ENCODE results near the gene MLLT3. TPM values are rescaled to one million over a fixed set of nuclear protein-coding genes. Genes with fewer than 3 reads are reported as not detected.
A peak's percentile ranks its signal among the peaks of the same experiment; 100 is the strongest.

Gene MLLT3
- total RNA-seq, 1 experiment from 2014 or later: 13.0 TPM

DNA sequence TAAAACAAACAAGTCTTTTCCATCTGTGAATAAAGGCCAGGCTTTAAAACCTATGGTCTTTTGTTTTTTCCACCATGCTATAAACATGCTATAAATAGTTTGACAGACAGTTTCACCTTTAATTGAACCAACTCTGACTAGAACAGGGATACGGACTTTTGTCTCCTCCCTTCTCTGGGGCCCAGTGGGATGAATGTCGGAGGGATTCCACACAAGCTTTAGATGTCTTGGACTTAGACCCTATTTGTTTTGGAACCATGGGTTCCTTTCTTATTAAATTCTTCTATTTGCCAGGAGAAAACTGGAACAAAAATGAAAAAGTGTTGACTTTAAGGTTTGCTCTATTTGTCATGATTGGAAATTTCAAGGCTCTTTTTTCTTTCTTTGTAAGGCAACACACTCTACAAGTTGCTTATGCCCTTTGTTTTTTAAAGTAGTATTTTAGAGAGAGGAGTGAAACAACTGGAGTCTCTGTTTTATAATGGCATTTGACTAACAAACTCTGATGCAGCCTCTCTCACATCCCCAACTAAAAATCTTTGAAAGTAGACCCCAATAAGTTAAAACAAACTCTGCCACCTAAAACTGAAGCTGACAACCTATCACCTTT, 145.3 kb downstream of the MLLT3 start:
- DNase-seq (ENCODE audit: low spot score): no peak

DNA sequence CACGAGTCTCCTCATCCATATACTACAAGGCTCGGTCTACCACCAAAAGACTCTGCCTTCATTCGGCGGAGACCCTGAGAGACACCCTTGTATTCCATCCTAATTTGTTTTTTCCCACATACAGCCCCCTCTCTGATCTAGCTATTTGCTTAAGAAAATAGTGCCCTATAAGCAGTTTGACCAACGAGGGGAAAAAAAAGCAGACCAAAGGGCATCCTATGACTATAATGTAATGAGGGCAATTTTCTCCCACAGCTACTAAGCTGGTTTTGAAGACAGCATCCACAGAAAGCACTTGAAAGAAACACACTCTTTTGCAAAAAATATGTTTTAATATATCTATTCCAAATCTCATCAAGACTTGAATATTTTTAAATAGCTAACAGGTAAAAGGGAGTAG, 147.8 kb downstream of the MLLT3 start:
- no peak for DNase-seq (ENCODE audit: low spot score)

DNA sequence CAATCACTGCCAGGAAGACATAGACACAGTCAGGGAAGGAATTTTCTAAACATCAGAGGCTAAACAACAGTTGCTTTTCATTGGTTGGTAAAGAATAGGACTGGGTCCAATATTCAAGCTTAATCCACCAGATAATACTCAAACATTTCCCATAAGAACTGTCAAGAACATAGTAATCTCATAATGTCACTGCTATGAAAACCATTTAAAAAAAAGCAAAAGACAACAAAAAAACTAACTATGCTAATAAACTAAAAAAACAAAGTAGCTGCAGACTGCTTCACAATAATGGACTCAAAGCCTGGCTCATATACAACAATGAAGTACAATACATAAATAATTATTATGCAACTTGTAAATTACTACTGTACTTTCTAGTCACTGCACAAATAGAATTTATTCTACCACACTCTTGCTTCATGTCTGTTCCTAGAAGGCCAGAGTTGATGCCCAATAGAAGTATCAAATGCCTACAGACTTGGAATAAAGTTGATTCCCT, 148.7 kb downstream of the MLLT3 start:
- no peak for DNase-seq (ENCODE audit: low spot score)

GRCh38 chr9:20472342-20473045, 149.8 kb downstream of the MLLT3 start:
- no peak for DNase-seq (ENCODE audit: low spot score)

DNA sequence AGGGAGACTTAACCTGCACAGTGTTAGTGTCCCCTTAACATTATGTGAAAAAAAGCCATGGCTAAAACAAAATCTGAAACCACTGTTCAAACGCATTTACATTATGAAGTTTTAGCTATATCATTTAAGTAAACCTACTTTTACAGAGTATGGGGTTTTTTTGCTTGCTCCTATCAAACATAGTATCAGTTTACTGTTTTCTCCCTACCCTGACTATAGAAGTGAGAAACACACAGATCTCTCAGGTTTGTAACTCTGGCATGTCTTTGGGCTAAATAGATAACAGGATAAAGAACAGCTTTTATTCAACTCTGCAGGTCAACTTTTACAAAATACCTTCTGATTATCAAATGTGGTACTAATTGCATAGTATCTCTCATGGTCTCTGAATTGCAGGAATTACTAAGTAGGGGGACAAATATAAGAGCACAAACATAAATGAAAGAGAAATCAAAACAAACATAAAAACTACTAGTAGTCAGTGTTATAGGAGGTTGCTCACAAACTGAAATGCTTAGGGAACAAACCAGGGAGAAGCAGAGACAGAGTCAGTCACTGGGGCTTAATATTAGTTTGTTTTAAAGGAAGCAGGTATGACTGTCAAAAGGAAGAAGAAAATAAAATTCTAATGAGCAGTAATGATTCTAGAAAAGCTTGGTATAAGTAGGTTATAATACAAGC, 155.8 kb downstream of the MLLT3 start:
- no peak for DNase-seq (ENCODE audit: low spot score)

DNA sequence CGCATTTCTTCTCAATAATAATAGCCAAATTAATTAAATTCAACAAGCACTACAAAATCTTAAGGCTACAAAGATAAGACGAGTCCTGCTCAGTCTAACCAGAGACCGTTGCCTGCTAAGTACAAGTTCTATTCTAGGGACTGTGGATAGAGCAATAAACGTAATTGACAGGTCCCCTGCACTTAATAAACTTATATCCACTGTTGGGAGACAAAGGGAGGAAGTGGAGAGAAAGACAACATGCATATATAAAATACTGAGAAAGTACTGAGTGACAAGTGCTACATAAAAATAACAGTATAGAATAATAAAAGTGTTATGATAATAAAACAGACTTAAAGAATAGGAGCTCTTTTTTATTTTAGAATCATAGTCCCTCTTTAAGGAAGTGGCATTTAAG, 158.1 kb downstream of the MLLT3 start:
- no peak for DNase-seq (ENCODE audit: low spot score)

GRCh38 chr9:20463823-20464222, 158.5 kb downstream of the MLLT3 start:
- DNase-seq (ENCODE audit: low spot score): no peak

GRCh38 chr9:20462410-20462809, 159.9 kb downstream of the MLLT3 start:
- DNase-seq (ENCODE audit: low spot score): no peak

DNA sequence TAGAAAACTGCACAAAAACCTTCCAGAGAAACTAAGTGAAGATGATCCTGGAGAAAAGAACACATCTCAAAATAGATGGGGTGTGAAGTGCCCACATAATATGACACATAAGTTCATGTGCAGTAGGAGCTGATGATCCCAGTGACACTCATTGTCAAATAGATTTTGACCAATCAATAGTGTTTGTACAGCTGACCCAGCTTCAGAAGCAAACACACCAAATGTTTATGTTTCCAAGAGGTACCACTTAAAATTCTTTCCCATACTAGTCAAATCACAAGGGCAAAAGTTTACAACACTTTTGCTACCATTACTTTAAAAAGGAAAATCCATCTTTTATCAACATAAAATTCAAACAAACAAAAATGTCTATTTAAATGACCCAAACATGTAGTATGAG, 175.0 kb downstream of the MLLT3 start:
- no peak for DNase-seq (ENCODE audit: low spot score)

DNA sequence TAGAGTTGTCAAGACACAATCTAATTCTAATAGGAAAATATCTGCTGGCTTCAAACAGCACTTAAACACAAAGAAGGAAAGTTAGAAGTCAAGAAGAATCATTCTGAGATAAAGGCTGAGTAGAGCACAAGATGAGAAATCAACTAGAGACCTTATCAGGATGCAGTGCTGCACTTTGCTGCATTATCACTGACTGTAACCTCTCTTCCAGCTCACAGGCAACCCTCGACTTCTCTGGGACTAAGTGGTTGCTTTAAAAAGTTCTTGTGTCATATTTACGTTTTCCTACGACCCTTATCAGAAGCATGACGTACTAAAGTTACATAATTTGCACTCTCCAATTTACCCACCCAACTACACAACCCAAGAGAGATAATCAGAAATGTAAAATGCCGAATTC, 176.1 kb downstream of the MLLT3 start:
- DNase-seq (ENCODE audit: low spot score): no peak

DNA sequence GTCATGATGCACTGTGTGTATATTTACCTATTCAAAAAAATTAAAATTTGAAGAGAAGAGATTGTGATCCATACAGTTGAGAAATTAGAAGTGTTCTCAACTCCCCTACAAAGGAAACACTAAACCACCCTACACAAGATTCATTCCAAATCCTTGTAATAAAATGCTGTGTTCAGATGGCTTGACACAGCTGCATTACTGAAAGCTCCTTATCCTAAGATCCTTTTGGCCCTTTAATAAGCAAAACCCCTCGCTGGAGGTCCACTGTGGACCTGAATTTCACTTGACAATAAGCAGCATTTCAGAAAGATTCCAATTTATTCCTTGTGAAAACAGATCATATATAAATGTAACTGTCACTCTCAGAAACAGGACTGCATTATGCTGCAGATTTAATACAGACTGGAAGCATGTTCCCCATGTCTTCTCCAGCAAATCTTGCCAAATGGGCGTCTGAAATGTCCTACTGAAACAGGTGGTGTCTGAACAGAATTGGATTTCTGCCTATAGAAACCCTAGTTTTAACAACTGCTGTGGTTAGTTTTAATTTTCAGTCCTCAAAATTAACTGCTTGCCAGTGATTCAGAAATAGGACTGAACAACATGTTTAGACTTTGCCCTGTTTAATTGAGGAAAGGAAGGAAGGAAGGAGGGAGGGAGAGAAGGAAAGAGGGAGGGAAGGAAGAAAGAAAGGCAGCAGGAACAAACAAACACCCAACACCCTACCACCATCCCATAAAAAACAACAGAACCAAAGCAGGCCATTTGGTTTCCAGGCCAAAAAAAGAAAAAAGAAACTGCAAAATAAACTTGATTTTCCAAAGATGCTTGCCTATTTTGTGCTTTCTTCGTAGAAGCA, 179.6 kb downstream of the MLLT3 start:
- no peak for DNase-seq (ENCODE audit: low spot score)

DNA sequence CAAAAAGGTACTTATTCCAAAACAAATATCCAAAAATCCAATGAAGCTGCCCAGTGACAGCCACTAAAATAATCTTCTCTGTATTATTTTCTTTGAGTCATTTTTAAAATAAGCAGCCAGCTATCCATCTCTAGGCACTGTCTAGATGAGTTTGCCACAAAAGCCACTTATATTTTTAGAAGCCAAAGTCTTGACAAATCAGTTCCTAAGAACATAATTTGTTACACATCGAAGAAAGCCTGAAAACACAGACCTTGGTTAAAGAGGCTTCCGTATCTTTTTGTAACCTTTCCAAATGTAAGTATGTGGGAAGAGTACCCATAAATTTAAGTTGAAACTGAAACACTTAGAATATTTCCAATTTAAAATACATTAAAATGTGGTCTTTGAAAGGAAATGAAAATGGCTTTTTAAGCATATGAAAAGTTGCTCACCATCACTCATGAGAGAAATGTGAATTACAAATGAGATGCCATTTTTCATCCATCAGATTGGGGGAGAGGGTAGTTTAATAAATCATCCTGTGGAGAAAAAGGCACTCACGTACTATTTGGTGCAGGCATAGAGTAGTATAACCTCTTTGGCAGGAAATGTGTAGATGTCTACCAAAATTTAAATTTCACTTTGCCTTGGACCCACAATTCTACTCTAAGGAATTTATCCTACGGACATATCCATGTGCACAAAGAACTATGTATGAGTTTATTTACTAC, 180.4 kb downstream of the MLLT3 start:
- peak; percentile 31 for DNase-seq (ENCODE audit: low spot score)

GRCh38 chr9:20441166-20441565, 181.1 kb downstream of the MLLT3 start:
- no peak for DNase-seq (ENCODE audit: low spot score)

DNA sequence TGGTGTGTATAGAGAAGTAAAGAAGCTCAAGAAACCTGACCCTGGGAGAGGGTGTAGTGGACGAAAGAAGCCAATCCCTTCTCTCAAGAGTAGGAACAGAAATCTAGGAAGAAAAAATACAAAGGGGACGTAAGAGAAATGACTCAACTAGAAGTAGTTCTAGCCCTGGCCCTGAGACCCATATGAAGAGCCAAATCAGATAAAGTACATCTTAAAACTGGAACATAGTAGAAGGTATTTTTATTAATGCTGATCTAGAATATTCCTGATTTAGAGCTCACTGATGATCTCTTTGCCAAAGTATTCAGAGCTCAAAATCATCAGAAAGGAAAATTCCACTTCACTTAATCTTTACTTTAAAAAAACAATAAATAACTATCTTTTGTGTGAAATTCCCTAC, 184.8 kb downstream of the MLLT3 start:
- DNase-seq (ENCODE audit: low spot score): no peak

- DNase-seq (ENCODE audit: low spot score): no peak
These were observed 185.7 kb downstream of the MLLT3 start for GRCh38 chr9:20436476-20437195.

DNA sequence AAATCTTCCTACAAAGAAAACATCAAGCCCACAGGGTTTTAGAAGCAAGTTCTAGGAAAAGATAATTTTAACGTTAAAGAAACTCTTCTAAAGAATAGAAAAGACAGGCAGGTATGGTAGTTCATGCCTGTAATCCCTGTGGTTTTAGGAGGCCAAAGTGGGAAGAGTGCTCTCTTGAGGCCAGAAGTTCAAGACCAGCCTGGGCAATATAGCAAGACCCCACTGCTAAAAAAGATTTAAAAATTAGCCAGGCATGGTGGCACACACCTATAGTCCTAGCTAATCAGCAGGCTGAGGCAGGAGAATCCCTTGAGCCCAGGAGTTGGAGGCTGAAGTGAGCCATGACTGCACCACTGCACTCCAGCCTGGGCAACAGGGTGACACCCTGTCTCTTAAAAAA, 193.3 kb downstream of the MLLT3 start:
- no peak for DNase-seq (ENCODE audit: low spot score)

GRCh38 chr9:20427359-20427758, 194.9 kb downstream of the MLLT3 start:
- no peak for DNase-seq (ENCODE audit: low spot score)

DNA sequence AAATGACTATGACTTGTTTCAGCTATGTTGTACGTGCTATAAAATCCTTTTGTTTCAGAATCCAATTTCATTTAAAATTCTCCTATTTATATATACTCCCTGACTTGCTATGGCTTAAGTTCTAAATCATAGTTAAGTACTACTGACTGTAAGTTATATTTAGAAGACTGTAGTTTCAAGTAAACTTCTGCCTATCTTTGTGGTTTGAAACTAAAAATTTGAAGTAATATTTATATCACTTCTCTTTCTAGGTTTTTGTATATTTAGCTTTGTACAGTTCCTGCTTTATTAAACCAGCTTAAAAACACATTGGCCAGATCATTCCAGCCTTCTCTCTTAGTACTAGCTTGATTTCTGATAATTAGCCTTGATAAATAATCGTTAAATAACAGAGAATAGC, 196.3 kb downstream of the MLLT3 start:
- no peak for DNase-seq (ENCODE audit: low spot score)

DNA sequence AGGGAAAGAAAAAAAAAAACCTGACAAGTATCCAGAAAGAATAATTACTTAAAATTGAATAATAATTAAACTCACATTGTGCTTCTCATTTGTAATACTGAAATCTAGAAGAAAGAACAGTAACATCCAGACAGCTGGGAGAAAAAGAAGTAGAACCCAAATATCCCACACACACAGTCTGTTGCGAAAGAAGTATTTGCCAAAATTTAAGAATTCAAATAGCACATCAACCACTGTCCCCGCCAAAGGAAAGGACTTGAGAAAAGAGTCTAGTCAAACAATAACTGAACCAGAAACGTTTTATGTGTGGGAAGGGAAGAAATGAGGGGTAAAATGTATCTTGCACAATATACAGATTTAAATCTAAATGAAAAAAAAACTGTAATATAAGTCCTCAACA, 202.8 kb downstream of the MLLT3 start:
- DNase-seq (ENCODE audit: low spot score): no peak

DNA sequence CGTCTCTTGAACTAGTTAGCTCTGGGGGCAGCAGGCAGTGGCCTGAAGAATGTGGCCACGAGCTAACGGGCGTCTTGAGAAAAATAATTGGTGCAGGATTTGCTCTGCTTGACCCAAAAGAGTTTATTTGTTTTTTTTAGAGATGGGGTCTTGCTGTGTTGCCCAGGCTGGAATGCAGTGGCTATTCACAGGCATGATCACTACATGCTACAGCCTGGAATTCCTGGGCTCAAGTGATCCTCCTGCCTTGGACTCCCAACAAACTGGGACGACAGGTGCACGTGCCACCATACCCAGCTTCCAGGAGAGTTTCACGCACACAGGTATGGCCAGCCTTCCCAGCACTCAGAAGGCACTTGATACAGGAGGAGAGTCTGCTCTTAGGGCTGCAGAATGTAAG, 203.8 kb downstream of the MLLT3 start:
- no peak for DNase-seq (ENCODE audit: low spot score)
